H1 (cell line): ENCODE measurements around the gene SH3RF3.

Source experiments
- BRCA1 ChIP-seq: IDR thresholded peaks from 2 replicates; pipeline ENCODE4 v1.6.1; 2012; ENCODE audit warnings: low read depth, low read length, improper control_type of control experiment
- CHD2 ChIP-seq: IDR thresholded peaks from 2 replicates; pipeline ENCODE4 v1.6.1; 2012; ENCODE audit warnings: low read length, improper control_type of control experiment
- CREB1 ChIP-seq: IDR thresholded peaks from 2 replicates; pipeline ENCODE4 v1.6.1; 2012; ENCODE audit warnings: inconsistent platforms
- GTF2F1 ChIP-seq: IDR thresholded peaks from 2 replicates; pipeline ENCODE4 v1.6.1; 2012; ENCODE audit warnings: low read depth, low read length, improper control_type of control experiment, borderline replicate concordance
- NANOG ChIP-seq: IDR thresholded peaks from 2 replicates; pipeline ENCODE4 v1.6.1; 2011; ENCODE audit warnings: low read length, low read depth, mild to moderate bottlenecking, inconsistent platforms; ENCODE audit not compliant: insufficient read depth, poor library complexity, severe bottlenecking
- POLR2A ChIP-seq, 2 experiments: IDR thresholded peaks; 1 replicate in 1 of 2; 2 replicates in 1 of 2; pipeline ENCODE4 v1.6.1; 2011; ENCODE audit warnings: low read depth in 2 of 2, low read length in 2 of 2, mild to moderate bottlenecking in 2 of 2; ENCODE audit errors: control extremely low read depth in 1 of 2
- SP1 ChIP-seq: IDR thresholded peaks from 2 replicates; pipeline ENCODE4 v1.6.1; 2011; ENCODE audit warnings: low read depth, low read length
- SP2 ChIP-seq: IDR thresholded peaks from 2 replicates; pipeline ENCODE4 v1.6.1; 2012; ENCODE audit warnings: mild to moderate bottlenecking, low read length, inconsistent platforms
- TAF1 ChIP-seq: IDR thresholded peaks from 2 replicates; pipeline ENCODE4 v1.6.1; 2011; ENCODE audit warnings: mild to moderate bottlenecking, low read depth, low read length
- YY1 ChIP-seq: IDR thresholded peaks from 2 replicates; pipeline ENCODE4 v1.6.1; 2011; ENCODE audit warnings: low read depth, mild to moderate bottlenecking, low read length
- TF ChIP-seq, protein P1 (sequence below), 3 experiments: IDR thresholded peaks; 1 replicate in 2 of 3; 2 replicates in 1 of 3; pipeline versions ENCODE4 v1.5.1 to v1.6.1; 2011; ENCODE audit warnings: low read length in 3 of 3, mild to moderate bottlenecking in 3 of 3, inconsistent platforms in 2 of 3, low read depth in 1 of 3, moderate library complexity in 1 of 3; ENCODE audit not compliant: insufficient read depth in 1 of 3; ENCODE audit errors: control extremely low read depth in 1 of 3

DNA sequence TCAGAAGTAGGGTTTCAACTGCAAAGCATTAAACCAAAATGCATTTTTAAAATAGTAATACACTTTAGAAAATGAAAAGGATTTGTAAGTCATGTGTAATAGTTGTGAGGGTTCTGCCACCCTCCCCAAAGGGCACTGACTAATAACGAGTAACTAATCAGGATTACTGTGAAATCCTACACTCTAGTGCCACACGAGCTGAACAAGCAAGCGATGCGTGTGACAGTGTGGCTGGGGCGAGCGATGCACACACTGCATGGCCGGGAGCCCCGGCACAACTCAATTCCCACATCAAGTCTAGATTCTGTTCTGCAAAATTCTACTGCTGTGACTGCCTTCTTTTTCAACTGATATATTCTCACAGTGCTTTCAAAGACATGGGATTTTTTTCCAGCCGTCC lies 328.4 kb downstream of the SH3RF3 start:
- TF ChIP-seq TAF1 (no peak), NANOG (no peak), CREB1 (no peak), GTF2F1 (no peak), SP1 (no peak), POLR2A (IDR thresholded peaks at IDR 0.05; ENCODE audit: control extremely low read depth in 1 of 2, low read depth in 2 of 2, low read length in 2 of 2) (no peak), YY1 (no peak), BRCA1 (no peak), SP2 (no peak), CHD2 (no peak)
- TF ChIP-seq, protein P1, sequence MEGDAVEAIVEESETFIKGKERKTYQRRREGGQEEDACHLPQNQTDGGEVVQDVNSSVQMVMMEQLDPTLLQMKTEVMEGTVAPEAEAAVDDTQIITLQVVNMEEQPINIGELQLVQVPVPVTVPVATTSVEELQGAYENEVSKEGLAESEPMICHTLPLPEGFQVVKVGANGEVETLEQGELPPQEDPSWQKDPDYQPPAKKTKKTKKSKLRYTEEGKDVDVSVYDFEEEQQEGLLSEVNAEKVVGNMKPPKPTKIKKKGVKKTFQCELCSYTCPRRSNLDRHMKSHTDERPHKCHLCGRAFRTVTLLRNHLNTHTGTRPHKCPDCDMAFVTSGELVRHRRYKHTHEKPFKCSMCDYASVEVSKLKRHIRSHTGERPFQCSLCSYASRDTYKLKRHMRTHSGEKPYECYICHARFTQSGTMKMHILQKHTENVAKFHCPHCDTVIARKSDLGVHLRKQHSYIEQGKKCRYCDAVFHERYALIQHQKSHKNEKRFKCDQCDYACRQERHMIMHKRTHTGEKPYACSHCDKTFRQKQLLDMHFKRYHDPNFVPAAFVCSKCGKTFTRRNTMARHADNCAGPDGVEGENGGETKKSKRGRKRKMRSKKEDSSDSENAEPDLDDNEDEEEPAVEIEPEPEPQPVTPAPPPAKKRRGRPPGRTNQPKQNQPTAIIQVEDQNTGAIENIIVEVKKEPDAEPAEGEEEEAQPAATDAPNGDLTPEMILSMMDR (IDR thresholded peaks at IDR 0.05; ENCODE audit: control extremely low read depth in 1 of 3, insufficient read depth in 1 of 3, low read depth in 1 of 3, low read length in 3 of 3): no peak
